ENCODE measurements around the gene ZNF786.

ZNF786 gene

GRCh38 chr7:149027055-149027454 is 63.5 kb downstream of the ZNF786 start:
- Mint-ChIP-seq H3K4me3 (peak overlapping the region; percentile 97), H3K9me3 (peaks cover 21% of the 10 kb centered on the region), H3K4me1 (peaks cover 53% of the 10 kb centered on the region), H3K27ac (peak overlapping the region; percentile 96), H3K27me3 (ENCODE audit: low read depth, poor library complexity) (peaks cover 3% of the 10 kb centered on the region), H3K36me3 (ENCODE audit: low read depth) (peaks cover 19% of the 10 kb centered on the region)
- no peak for DNase-seq
- TF ChIP-seq, protein P1, sequence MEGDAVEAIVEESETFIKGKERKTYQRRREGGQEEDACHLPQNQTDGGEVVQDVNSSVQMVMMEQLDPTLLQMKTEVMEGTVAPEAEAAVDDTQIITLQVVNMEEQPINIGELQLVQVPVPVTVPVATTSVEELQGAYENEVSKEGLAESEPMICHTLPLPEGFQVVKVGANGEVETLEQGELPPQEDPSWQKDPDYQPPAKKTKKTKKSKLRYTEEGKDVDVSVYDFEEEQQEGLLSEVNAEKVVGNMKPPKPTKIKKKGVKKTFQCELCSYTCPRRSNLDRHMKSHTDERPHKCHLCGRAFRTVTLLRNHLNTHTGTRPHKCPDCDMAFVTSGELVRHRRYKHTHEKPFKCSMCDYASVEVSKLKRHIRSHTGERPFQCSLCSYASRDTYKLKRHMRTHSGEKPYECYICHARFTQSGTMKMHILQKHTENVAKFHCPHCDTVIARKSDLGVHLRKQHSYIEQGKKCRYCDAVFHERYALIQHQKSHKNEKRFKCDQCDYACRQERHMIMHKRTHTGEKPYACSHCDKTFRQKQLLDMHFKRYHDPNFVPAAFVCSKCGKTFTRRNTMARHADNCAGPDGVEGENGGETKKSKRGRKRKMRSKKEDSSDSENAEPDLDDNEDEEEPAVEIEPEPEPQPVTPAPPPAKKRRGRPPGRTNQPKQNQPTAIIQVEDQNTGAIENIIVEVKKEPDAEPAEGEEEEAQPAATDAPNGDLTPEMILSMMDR (IDR thresholded peaks at IDR 0.05), result no peak

- H3K4me3 Mint-ChIP-seq, result no peak overlapping the region
Measured at GRCh38 chr7:149023662-149024061, 66.9 kb downstream of the ZNF786 start.

DNA sequence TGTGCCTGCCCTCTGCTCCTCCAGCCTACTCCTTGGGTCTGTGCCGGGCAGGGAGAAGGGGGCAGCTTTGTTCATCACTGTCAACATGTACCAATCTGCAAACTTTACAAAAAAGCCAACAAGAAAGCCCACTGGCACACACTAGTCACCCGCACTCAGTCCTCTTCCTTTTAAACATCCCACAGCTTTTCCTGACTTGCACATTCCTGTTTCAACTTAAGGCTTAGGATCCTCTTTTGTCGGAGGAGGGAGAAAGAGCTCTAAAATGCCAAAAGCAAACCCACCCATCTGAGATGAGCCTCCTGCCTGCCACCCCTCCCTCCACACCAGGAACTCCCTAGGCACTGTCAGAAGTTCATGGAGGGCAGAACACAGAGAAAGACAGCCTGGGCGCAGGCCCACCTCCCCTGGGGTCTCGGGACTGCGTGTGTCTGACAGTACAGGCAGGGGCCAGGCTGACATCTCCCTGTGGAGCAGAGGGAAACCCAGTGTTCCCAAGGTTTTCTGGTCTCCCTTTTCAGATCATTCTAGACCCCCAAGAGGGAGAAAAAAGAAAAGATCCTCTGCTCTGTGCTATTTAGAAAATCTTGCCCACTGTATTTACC is 67.7 kb downstream of the ZNF786 start:
- Mint-ChIP-seq H3K4me1 (peaks cover 51% of the 10 kb centered on the region), H3K4me3 (no peak overlapping the region), H3K27me3 (ENCODE audit: low read depth, poor library complexity) (no peaks in the 10 kb centered on the region), H3K9me3 (no peaks in the 10 kb centered on the region), H3K36me3 (ENCODE audit: low read depth) (peaks cover 53% of the 10 kb centered on the region), H3K27ac (peak overlapping the region; percentile 25)
- TF ChIP-seq, protein P1 (IDR thresholded peaks at IDR 0.05), result no peak
- DNase-seq, result no peak

More at GRCh38 chr7:149023662-149024061, 66.9 kb downstream of the ZNF786 start:
- Mint-ChIP-seq H3K9me3 (no peaks in the 10 kb centered on the region), H3K36me3 (ENCODE audit: low read depth) (peaks cover 48% of the 10 kb centered on the region), H3K27me3 (ENCODE audit: low read depth, poor library complexity) (no peaks in the 10 kb centered on the region), H3K4me1 (peaks cover 53% of the 10 kb centered on the region), H3K27ac (peak overlapping the region; percentile 25)
- TF ChIP-seq, protein P1 (IDR thresholded peaks at IDR 0.05), result no peak
- DNase-seq, result no peak

- Mint-ChIP-seq H3K4me3 (no peak overlapping the region), H3K9me3 (no peaks in the 10 kb centered on the region), H3K27ac (no peak overlapping the region), H3K36me3 (ENCODE audit: low read depth) (peaks cover 57% of the 10 kb centered on the region), H3K4me1 (peaks cover 39% of the 10 kb centered on the region), H3K27me3 (ENCODE audit: low read depth, poor library complexity) (no peaks in the 10 kb centered on the region)
- TF ChIP-seq, protein P1 (IDR thresholded peaks at IDR 0.05), result no peak
- DNase-seq, result no peak
Measured at GRCh38 chr7:149021725-149022062, 68.8 kb downstream of the ZNF786 start.

DNA sequence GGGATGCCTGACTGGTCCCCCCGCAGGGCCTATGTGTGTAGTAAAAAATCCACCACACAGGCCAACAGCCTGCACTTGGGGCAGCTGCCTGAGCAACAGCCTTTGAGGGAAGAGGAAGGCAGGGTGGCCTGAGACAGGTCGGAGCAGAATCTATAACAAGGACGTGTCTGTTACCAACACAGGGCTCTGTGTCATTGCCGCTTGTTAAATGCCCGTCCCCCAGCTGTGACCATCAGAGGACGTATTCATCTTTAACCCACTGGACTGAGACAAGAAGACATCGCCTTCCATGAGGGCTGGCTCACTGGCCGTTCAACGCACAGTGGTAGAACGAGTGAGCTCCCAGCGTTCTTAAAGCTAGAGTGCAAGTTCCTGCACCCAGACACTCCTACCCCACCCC is 70.0 kb downstream of the ZNF786 start:
- TF ChIP-seq, protein P1 (IDR thresholded peaks at IDR 0.05), result no peak
- peak overlapping the region; percentile 40 for H3K27ac Mint-ChIP-seq
- no peaks in the 10 kb centered on the region for H3K9me3 Mint-ChIP-seq

More for the DNA sequence above, 70.0 kb downstream of the ZNF786 start:
- H3K36me3 Mint-ChIP-seq (ENCODE audit: low read depth), result peaks cover 57% of the 10 kb centered on the region
- no peaks in the 10 kb centered on the region for H3K27me3 Mint-ChIP-seq (ENCODE audit: low read depth, poor library complexity)
- peaks cover 27% of the 10 kb centered on the region for H3K4me1 Mint-ChIP-seq
- H3K4me3 Mint-ChIP-seq, result no peak overlapping the region
- no peak for DNase-seq
